ENCODE data around the gene ADCY9. TPM values are rescaled to one million over a fixed set of nuclear protein-coding genes. Genes with fewer than 3 reads are reported as not detected.
A peak's percentile ranks its signal among the peaks of the same experiment; 100 is the strongest.
"Not testable (repeated sequence)": the region's sequence is repeated elsewhere in the genome, so short reads cannot be mapped to it uniquely, and the experiment has no call there.

Gene ADCY9
- polyA plus RNA-seq, 1 donor (not counting 4 experiments of a cell fraction or from before 2014, with no cell fraction given): 3.0 TPM

GRCh38 chr16:3952737-3953131 is 163.5 kb downstream of the ADCY9 start:
- H3K79me2 ChIP-seq (ENCODE audit: control insufficient read depth, insufficient read depth, low read length): no peaks in the 10 kb centered on the region
- DNase-seq (ENCODE audit: low read depth, low spot score): no peak
- H3K9me3 ChIP-seq (ENCODE audit: control insufficient read depth, low read depth, low read length): no peaks in the 10 kb centered on the region
- H3K9me1 ChIP-seq (ENCODE audit: control insufficient read depth, extremely low read depth, insufficient read depth, low read length): no peaks in the 10 kb centered on the region
- H3K4me1 ChIP-seq (ENCODE audit: control insufficient read depth, extremely low read depth, insufficient read depth, low read length): peaks cover 18% of the 10 kb centered on the region
- no peak for TF ChIP-seq EZH2 (IDR thresholded peaks at IDR 0.05; ENCODE audit: low read length)
- TF ChIP-seq, protein P1, sequence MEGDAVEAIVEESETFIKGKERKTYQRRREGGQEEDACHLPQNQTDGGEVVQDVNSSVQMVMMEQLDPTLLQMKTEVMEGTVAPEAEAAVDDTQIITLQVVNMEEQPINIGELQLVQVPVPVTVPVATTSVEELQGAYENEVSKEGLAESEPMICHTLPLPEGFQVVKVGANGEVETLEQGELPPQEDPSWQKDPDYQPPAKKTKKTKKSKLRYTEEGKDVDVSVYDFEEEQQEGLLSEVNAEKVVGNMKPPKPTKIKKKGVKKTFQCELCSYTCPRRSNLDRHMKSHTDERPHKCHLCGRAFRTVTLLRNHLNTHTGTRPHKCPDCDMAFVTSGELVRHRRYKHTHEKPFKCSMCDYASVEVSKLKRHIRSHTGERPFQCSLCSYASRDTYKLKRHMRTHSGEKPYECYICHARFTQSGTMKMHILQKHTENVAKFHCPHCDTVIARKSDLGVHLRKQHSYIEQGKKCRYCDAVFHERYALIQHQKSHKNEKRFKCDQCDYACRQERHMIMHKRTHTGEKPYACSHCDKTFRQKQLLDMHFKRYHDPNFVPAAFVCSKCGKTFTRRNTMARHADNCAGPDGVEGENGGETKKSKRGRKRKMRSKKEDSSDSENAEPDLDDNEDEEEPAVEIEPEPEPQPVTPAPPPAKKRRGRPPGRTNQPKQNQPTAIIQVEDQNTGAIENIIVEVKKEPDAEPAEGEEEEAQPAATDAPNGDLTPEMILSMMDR (optimal IDR thresholded peaks at IDR 0.05 in 1 of 3, IDR thresholded peaks at IDR 0.05 in 1 of 3, conservative IDR thresholded peaks at IDR 0.05 in 1 of 3; ENCODE audit: extremely low read depth in 1 of 3, insufficient read depth in 2 of 3, low read length in 3 of 3): no peak
- H3K27ac ChIP-seq (ENCODE audit: control insufficient read depth, insufficient read depth, low read length): no peak overlapping the region
- dilution Hi-C loops (cut with MboI; ENCODE audit: extremely low pct_ligation_motif_present, low sequenced_read_pairs): no loop called here
- no peak overlapping the region for H3K9ac ChIP-seq (ENCODE audit: control insufficient read depth, extremely low read depth, insufficient read depth, low read length)
- no peaks in the 10 kb centered on the region for H3K36me3 ChIP-seq (ENCODE audit: control insufficient read depth in 2 of 2, extremely low read depth in 1 of 2, insufficient read depth in 2 of 2, low read length in 2 of 2)
- H3K27me3 ChIP-seq (ENCODE audit: control insufficient read depth, extremely low read depth, insufficient read depth, low read length): peaks cover 24% of the 10 kb centered on the region
- no peak overlapping the region for H3K4me2 ChIP-seq (ENCODE audit: control insufficient read depth, extremely low read depth, insufficient read depth, low read depth, low read length)
- H2AFZ ChIP-seq (ENCODE audit: control insufficient read depth, low read length): peak overlapping the region; percentile 21
- H3K4me3 ChIP-seq (ENCODE audit: control insufficient read depth in 2 of 3, extremely low read depth in 1 of 3, insufficient read depth in 2 of 3, low read depth in 1 of 3, low read length in 3 of 3): no peak overlapping the region
- peak; percentile 17 for FAIRE-seq
- H4K20me1 ChIP-seq (ENCODE audit: control insufficient read depth, extremely low read depth, insufficient read depth, low read length): no peaks in the 10 kb centered on the region

- DNase-seq (ENCODE audit: low read depth, low spot score) (no peak), FAIRE-seq (no peak)
- H3K36me3 ChIP-seq (ENCODE audit: control insufficient read depth in 2 of 2, extremely low read depth in 1 of 2, insufficient read depth in 2 of 2, low read length in 2 of 2): no peaks in the 10 kb centered on the region
- H3K27ac ChIP-seq (ENCODE audit: control insufficient read depth, insufficient read depth, low read length): no peak overlapping the region
- H3K9me1 ChIP-seq (ENCODE audit: control insufficient read depth, extremely low read depth, insufficient read depth, low read length): no peaks in the 10 kb centered on the region
- no peak overlapping the region for H3K4me2 ChIP-seq (ENCODE audit: control insufficient read depth, extremely low read depth, insufficient read depth, low read depth, low read length)
- no peak overlapping the region for H3K4me3 ChIP-seq (ENCODE audit: control insufficient read depth in 2 of 3, extremely low read depth in 1 of 3, insufficient read depth in 2 of 3, low read depth in 1 of 3, low read length in 3 of 3)
- H3K9me3 ChIP-seq (ENCODE audit: control insufficient read depth, low read depth, low read length): no peaks in the 10 kb centered on the region
- peak overlapping the region; percentile 21 for H2AFZ ChIP-seq (ENCODE audit: control insufficient read depth, low read length)
- H4K20me1 ChIP-seq (ENCODE audit: control insufficient read depth, extremely low read depth, insufficient read depth, low read length): no peaks in the 10 kb centered on the region
- peaks cover 17% of the 10 kb centered on the region for H3K4me1 ChIP-seq (ENCODE audit: control insufficient read depth, extremely low read depth, insufficient read depth, low read length)
- H3K79me2 ChIP-seq (ENCODE audit: control insufficient read depth, insufficient read depth, low read length): no peaks in the 10 kb centered on the region
- dilution Hi-C loops (cut with MboI; ENCODE audit: extremely low pct_ligation_motif_present, low sequenced_read_pairs): no loop called here
- peaks cover 18% of the 10 kb centered on the region for H3K27me3 ChIP-seq (ENCODE audit: control insufficient read depth, extremely low read depth, insufficient read depth, low read length)
- no peak for TF ChIP-seq EZH2 (IDR thresholded peaks at IDR 0.05; ENCODE audit: low read length)
- TF ChIP-seq, protein P1 (optimal IDR thresholded peaks at IDR 0.05 in 1 of 3, IDR thresholded peaks at IDR 0.05 in 1 of 3, conservative IDR thresholded peaks at IDR 0.05 in 1 of 3; ENCODE audit: extremely low read depth in 1 of 3, insufficient read depth in 2 of 3, low read length in 3 of 3): no peak
- no peak overlapping the region for H3K9ac ChIP-seq (ENCODE audit: control insufficient read depth, extremely low read depth, insufficient read depth, low read length)
Measured at GRCh38 chr16:3951861-3952736, 164.1 kb downstream of the ADCY9 start.

DNA sequence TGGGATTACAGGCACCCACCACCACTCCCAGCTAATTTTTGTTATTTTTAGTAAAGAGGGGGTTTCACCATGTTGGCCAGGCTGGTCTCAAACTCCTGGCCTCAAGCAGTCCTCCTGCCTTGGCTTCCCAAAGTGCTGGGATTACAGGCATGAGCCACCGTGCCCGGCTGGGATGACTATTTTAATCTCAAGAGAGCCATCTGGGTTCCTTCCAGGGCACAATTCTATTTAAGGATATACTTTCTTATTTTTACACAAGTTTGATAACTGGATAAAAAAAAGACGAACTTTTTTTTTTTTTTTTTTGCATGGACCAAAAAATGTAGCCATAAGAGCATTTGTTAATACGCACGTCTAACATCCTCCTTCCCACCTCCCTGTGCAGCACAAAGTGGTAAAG is 164.9 kb downstream of the ADCY9 start:
- H3K9me3 ChIP-seq (ENCODE audit: control insufficient read depth, low read depth, low read length); H3K79me2 ChIP-seq (ENCODE audit: control insufficient read depth, insufficient read depth, low read length); H3K4me2 ChIP-seq (ENCODE audit: control insufficient read depth, extremely low read depth, insufficient read depth, low read depth, low read length); H2AFZ ChIP-seq (ENCODE audit: control insufficient read depth, low read length); H3K27ac ChIP-seq (ENCODE audit: control insufficient read depth, insufficient read depth, low read length); H3K9ac ChIP-seq (ENCODE audit: control insufficient read depth, extremely low read depth, insufficient read depth, low read length); FAIRE-seq; H4K20me1 ChIP-seq (ENCODE audit: control insufficient read depth, extremely low read depth, insufficient read depth, low read length); DNase-seq (ENCODE audit: low read depth, low spot score); H3K36me3 ChIP-seq (ENCODE audit: control insufficient read depth in 2 of 2, extremely low read depth in 1 of 2, insufficient read depth in 2 of 2, low read length in 2 of 2); dilution Hi-C loops (cut with MboI; ENCODE audit: extremely low pct_ligation_motif_present, low sequenced_read_pairs); H3K9me1 ChIP-seq (ENCODE audit: control insufficient read depth, extremely low read depth, insufficient read depth, low read length); H3K4me3 ChIP-seq (ENCODE audit: control insufficient read depth in 2 of 3, extremely low read depth in 1 of 3, insufficient read depth in 2 of 3, low read depth in 1 of 3, low read length in 3 of 3): not testable (repeated sequence)
- peaks cover 11% of the 10 kb centered on the region for H3K27me3 ChIP-seq (ENCODE audit: control insufficient read depth, extremely low read depth, insufficient read depth, low read length)
- H3K4me1 ChIP-seq (ENCODE audit: control insufficient read depth, extremely low read depth, insufficient read depth, low read length): peaks cover 18% of the 10 kb centered on the region
